ENCODE measurements around the gene EFL1.

Gene EFL1

DNA sequence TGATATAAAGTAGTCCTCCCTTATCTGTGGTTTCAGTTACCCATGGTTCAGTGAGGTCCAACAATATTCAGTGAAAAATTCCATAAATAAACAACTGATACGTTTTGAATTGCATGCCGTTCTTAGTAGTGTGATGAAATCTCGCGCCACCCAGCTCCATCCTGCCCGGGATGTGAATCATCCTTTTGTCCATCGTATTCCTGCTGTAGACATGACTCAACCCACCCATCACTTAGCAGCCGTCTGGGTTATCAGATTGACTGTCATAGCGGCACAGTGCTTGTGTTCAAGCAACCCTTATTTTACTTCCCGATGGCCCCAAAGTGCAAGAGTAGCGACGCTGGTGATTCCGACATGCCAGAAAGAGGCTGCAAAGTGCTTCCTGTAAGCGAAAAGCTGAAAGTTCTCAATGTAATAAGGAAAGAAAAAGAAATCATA, 168.7 kb downstream of the EFL1 start:
- Mint-ChIP-seq H3K9me3 (no peaks in the 10 kb centered on the region), H3K36me3 (ENCODE audit: low read depth) (no peaks in the 10 kb centered on the region), H3K27me3 (no peaks in the 10 kb centered on the region), H3K4me1 (ENCODE audit: low read depth) (no peaks in the 10 kb centered on the region), H3K27ac (no peak overlapping the region), H3K4me3 (no peak overlapping the region)
- no peak for DNase-seq

DNA sequence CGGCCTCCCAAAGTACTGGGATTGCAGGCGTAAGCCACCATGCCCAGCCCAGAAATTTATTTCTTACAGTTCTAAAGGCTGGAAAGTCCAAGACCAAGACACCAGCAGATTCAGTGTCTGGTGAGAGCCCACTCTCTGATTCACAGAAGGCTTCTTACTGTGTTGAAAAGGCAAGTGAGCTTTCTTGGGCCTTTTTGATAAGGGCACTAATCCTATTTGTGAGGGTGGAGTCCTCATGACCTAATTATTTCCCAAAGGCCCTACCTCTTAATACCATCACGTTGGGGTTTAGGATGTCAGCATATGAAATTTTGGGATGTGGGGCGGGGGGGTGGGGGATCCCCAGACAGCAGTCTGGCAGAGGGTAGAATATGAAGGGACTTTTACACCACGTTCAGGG, 169.2 kb downstream of the EFL1 start:
- Mint-ChIP-seq H3K4me1 (ENCODE audit: low read depth) (no peaks in the 10 kb centered on the region), H3K4me3 (no peak overlapping the region), H3K9me3 (no peaks in the 10 kb centered on the region), H3K27me3 (no peaks in the 10 kb centered on the region), H3K36me3 (ENCODE audit: low read depth) (no peaks in the 10 kb centered on the region), H3K27ac (no peak overlapping the region)
- DNase-seq: no peak

DNA sequence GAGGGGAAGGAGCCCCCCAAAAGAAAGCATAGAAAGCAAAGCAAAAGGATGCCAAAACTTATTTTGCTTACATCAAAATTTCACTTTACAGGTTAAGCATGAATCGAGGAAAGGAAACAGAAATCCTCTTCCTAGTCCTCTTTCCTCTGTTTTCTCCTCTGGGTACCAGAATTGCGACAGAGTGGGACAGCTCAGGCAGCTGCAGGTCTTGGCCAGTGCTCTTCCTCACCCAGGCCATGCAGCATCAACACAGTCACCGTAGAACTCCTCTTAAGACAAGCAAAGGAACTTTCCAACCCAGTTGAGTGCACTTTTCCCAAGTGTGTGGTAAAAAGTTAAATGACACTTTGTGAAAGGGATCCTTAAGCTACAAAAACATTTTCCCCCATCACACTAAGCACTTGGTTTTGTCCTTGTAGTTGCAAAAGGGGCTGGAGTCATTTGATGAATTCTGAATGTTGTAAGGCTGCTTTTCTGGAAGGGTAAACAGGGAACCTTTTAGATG, 170.8 kb downstream of the EFL1 start:
- DNase-seq: no peak
- no peaks in the 10 kb centered on the region for H3K36me3 Mint-ChIP-seq (ENCODE audit: low read depth)

DNA sequence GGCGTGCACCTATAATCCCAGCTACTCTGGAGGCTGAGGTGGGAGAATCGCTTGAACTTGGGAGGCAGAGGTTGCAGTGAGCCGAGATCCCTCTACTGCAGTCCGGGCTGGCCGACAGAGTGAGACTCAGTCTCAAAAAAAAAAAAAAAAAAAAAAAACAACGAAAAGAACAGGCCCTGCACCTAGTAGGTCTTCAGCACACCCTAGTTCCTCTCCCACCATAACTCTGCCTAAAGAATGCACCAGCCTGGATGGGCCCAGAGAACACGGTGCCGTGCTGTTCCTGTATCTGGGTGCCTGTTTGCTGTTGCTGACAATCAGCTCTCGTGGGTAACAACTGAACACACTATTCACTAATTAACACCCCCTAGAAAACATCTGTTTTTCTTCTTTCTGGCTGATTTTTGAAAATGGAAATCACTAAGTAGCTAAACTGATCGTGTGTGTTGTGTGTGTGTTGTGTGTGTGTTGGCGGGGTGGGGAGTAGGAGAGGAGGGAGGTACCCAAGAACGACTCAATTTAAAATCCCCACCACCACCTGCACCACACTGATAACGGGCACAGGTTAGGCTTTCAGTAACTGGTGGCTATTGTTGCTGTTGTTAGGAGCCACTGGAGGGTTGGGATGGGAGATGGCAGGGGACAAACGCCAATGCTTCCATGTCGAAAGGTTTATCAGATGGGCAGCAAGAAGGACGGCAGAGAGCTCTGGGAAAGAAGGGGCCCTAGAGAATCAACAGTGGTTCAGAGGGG, 176.1 kb downstream of the EFL1 start:
- Mint-ChIP-seq H3K4me1 (ENCODE audit: low read depth) (no peaks in the 10 kb centered on the region), H3K9me3 (no peaks in the 10 kb centered on the region), H3K36me3 (ENCODE audit: low read depth) (no peaks in the 10 kb centered on the region), H3K27me3 (peaks cover 13% of the 10 kb centered on the region), H3K4me3 (no peak overlapping the region), H3K27ac (no peak overlapping the region)
- no peak for DNase-seq

More for the DNA sequence above, 170.8 kb downstream of the EFL1 start:
- Mint-ChIP-seq H3K27me3 (no peaks in the 10 kb centered on the region), H3K9me3 (no peaks in the 10 kb centered on the region), H3K4me1 (ENCODE audit: low read depth) (no peaks in the 10 kb centered on the region), H3K4me3 (no peak overlapping the region), H3K27ac (no peak overlapping the region)

DNA sequence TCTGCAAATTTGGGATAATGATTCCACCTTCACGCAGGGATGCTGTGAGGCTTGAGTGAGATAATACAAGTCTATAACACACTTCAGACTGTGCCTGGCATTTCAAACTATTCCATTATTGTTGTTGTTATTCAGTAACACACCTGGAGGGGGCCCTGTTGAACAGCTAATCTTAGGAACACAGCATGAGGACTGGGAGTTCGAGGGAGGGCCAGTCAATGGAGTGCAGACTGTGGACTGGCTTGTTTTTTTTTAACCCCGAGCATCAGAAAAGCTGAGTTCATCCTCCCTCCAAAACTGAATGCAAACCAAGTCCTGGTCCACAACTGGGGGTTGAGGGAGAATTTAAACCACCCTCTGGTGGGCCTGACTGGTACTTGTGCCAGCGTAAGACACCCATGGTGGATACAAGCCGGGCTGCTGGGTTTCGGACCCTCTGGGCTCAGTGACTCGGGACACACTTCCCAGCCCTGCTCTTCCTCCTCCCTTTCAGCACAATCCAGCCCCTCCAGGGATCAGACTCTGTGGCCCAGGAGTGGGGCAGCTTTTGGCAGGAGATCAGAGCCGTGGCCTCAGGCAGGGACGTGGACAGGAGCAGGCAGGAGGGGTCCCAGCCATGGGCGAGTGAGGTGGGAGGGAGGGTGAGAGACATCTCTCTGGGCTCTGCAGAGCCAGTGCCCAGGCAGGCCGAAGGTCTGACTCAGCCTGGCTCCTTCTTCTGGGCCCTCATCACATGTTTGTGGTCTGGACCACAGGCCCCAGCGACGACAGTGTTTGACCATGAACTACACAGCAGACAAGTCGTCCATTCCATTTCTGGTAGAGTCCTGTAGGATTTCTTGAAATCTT, 180.4 kb downstream of the EFL1 start:
- H3K27me3 Mint-ChIP-seq: peaks cover 34% of the 10 kb centered on the region
- H3K9me3 Mint-ChIP-seq: no peaks in the 10 kb centered on the region
- no peak overlapping the region for H3K27ac Mint-ChIP-seq
- no peaks in the 10 kb centered on the region for H3K36me3 Mint-ChIP-seq (ENCODE audit: low read depth)
- no peak for DNase-seq
- H3K4me1 Mint-ChIP-seq (ENCODE audit: low read depth): no peaks in the 10 kb centered on the region
- no peak overlapping the region for H3K4me3 Mint-ChIP-seq

DNA sequence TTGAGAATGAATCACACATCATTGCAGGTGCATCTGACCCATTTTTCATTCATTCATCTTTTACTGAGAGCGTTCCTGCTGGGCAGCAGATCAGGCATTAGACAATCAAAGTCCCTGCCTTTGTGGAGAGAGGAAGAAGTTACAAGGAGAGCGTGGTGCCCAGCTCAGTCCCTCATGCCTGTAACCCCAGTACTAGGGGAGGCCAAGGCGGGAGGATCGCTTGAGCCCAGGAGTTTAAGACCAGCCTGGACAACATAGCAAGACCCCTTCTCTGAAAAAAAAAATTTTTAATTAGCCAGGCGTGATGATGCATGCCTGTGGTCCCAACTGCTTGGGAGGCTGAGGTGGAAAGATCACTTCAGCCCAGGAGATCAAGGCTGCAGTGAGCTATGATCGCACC, 181.8 kb downstream of the EFL1 start:
- H3K4me1 Mint-ChIP-seq (ENCODE audit: low read depth): no peaks in the 10 kb centered on the region
- DNase-seq: no peak
- H3K4me3 Mint-ChIP-seq: no peak overlapping the region
- no peaks in the 10 kb centered on the region for H3K36me3 Mint-ChIP-seq (ENCODE audit: low read depth)
- H3K27ac Mint-ChIP-seq: no peak overlapping the region
- H3K27me3 Mint-ChIP-seq: peaks cover 33% of the 10 kb centered on the region
- H3K9me3 Mint-ChIP-seq: no peaks in the 10 kb centered on the region

Measured in activated T-cell treated with anti-CD3 and anti-CD28 coated beads, Interleukin-2, amount 50 U/mL, for 24 hours (primary cell).